Testis (tissue), 3 donors: ENCODE results near the gene ACBD3. TPM values are rescaled to one million over a fixed set of nuclear protein-coding genes. Genes with fewer than 3 reads are reported as not detected.

ENCODE experiments used
- DNase-seq: peaks from one replicate; pipeline ENCODE4 v3.0.0-alpha.2; 2019
- H3K27ac ChIP-seq, 2 donors: fragments of 200-600 bp; sonication (generic); one replicate each; pipeline ENCODE4 v1.5.1; 2019
- H3K27me3 ChIP-seq: fragments of 200-600 bp; sonication (generic); one replicate; pipeline ENCODE4 v1.5.1; 2019
- H3K36me3 ChIP-seq: fragments of 200-600 bp; sonication (generic); one replicate; pipeline ENCODE4 v1.5.1; 2017; ENCODE audit warnings: low read depth; ENCODE audit errors: missing control alignments
- H3K4me1 ChIP-seq: fragments of 200-600 bp; sonication (generic); one replicate; pipeline ENCODE4 v1.5.1; 2019
- H3K4me3 ChIP-seq, 2 donors: fragments of 200-600 bp; sonication (generic); one replicate each; pipeline ENCODE4 v1.5.1; 2017 to 2019
- H3K9me3 ChIP-seq: fragments of 200-600 bp; sonication (generic); one replicate; pipeline ENCODE4 v1.5.1; 2017
- CTCF ChIP-seq, 3 experiments: fragments of 450-650 bp in 2 of 3; fragments of 200-600 bp in 1 of 3; sonication (generic) in 1 of 3; IDR thresholded peaks; one replicate each; pipeline ENCODE4 v1.5.1; 2016 to 2019; ENCODE audit warnings: antibody characterized with exemption in 3 of 3, mild to moderate bottlenecking in 2 of 3, moderate library complexity in 1 of 3
- POLR2A ChIP-seq: fragments of 450-650 bp; IDR thresholded peaks from one replicate; pipeline ENCODE4 v1.6.1; 2017; ENCODE audit warnings: antibody characterized with exemption, mild to moderate bottlenecking, moderate library complexity
- WGBS, 2 donors: methylation state at CpG; one replicate each; pipeline ENCODE4 v1.1.5; 2018; 5-methylcytosine and 5-hydroxymethylcytosine counted together
- intact Hi-C: fragments of 100-400 bp; cut with DNase I; formaldehyde crosslinking; loops from one replicate; pipeline ENCODE4 v1.15.1; 2023; ENCODE audit warnings: low total_unique reads
- polyA plus RNA-seq: library from polyadenylated mRNA; stranded (reverse); fragments of 350-450 nt; fragmentation: Illumina TruSeq; extraction: RNeasy Lipid Tissue Mini Kit (QIAGEN cat#74804); gene quantifications from one replicate; pipeline ENCODE4 v1.2.3, GENCODE V29; 2014; ENCODE audit warnings: low read depth, low replicate concordance; ENCODE audit not compliant: insufficient read depth
- total RNA-seq, 2 donors: library from RNA; depleted of rRNA; stranded (reverse); fragments of >200 nt; gene quantifications; one replicate each; pipeline ENCODE4 v1.2.3, GENCODE V29; 2016

Gene ACBD3
- total and polyA plus RNA-seq, 3 donors from 2014 or later: 32.9 to 57.9 (median 50.6) TPM

GRCh38 chr1:226195144-226195543 lies 8.6 kb upstream of the ACBD3 start:
- DNase-seq: no peak

GRCh38 chr1:226187380-226187779 lies 839 bp upstream of the ACBD3 start:
- WGBS, 2 donors: 66 to 67% methylated on average over 7 of the region's 7 CpGs
- DNase-seq: no peak
- Histone ChIP-seq H3K27me3 (no peaks in the 10 kb centered on the region), H3K4me1 (peaks cover 19% of the 10 kb centered on the region), H3K9me3 (no peaks in the 10 kb centered on the region), H3K4me3 (peak overlapping the region; percentile 92 to 93), H3K36me3 (no peaks in the 10 kb centered on the region), H3K27ac (peak overlapping the region; percentile 92 to 96)
- TF ChIP-seq POLR2A (no peak), CTCF (IDR thresholded peaks at IDR 0.05) (no peak)
- intact Hi-C loops: no loop called here

More at GRCh38 chr1:226195144-226195543, 8.6 kb upstream of the ACBD3 start:
- intact Hi-C loops: loop anchor here (10.0 kb wide), 1 partner anchor 60 kb away; no protein-coding TSS in a partner anchor
- Histone ChIP-seq H3K4me1 (no peaks in the 10 kb centered on the region), H3K4me3 (no peak overlapping the region), H3K27me3 (no peaks in the 10 kb centered on the region), H3K27ac (no peak overlapping the region), H3K9me3 (no peaks in the 10 kb centered on the region), H3K36me3 (no peaks in the 10 kb centered on the region)
- TF ChIP-seq CTCF (IDR thresholded peaks at IDR 0.05): no peak
- no peak for TF ChIP-seq POLR2A
- 87 to 100% methylated on average over 1 of the region's 1 CpG for WGBS, 2 donors

GRCh38 chr1:226187019-226187322 lies 430 bp upstream of the ACBD3 start:
- H3K27me3 ChIP-seq: no peaks in the 10 kb centered on the region
- peaks cover 22% of the 10 kb centered on the region for H3K4me1 ChIP-seq
- peak overlapping the region; percentile 92 to 96 for H3K27ac ChIP-seq
- no peaks in the 10 kb centered on the region for H3K9me3 ChIP-seq
- H3K4me3 ChIP-seq: peak overlapping the region; percentile 92 to 93
- intact Hi-C loops: no loop called here
- H3K36me3 ChIP-seq: no peaks in the 10 kb centered on the region
- TF ChIP-seq POLR2A (no peak), CTCF (IDR thresholded peaks at IDR 0.05) (no peak)
- DNase-seq: no peak
- 5 to 8% methylated on average over 7 to 10 of the region's 10 CpGs for WGBS, 2 donors

- no peak for DNase-seq
- Histone ChIP-seq H3K36me3 (no peaks in the 10 kb centered on the region), H3K4me1 (peaks cover 32% of the 10 kb centered on the region), H3K27ac (peak overlapping the region; percentile 92 to 96), H3K4me3 (peak overlapping the region; percentile 92 to 93), H3K27me3 (no peaks in the 10 kb centered on the region), H3K9me3 (no peaks in the 10 kb centered on the region)
- TF ChIP-seq POLR2A: no peak
- no peak for TF ChIP-seq CTCF (IDR thresholded peaks at IDR 0.05)
- WGBS, 2 donors: 7 to 9% methylated on average over 14 of the region's 14 CpGs
- intact Hi-C loops: no loop called here
Observed at GRCh38 chr1:226185141-226186036, 1.2 kb downstream of the ACBD3 start.
